Activated naive CD4-positive, alpha-beta T cell treated with anti-CD3 and anti-CD28 coated beads for 36 hours (primary cell): ENCODE results near the gene TUT1. TPM values are rescaled to one million over a fixed set of nuclear protein-coding genes. Genes with fewer than 3 reads are reported as not detected.
"Not testable (repeated sequence)": the region's sequence is repeated elsewhere in the genome, so short reads cannot be mapped to it uniquely, and the experiment has no call there.

Experiments
- CTCF ChIA-PET: fragments of 350-600 bp; sonication (Branson Sonifier 250); formaldehyde crosslinking; loops from one replicate; lab custom pipeline; 2021; ENCODE audit warnings: antibody characterized with exemption; lab: Charles Lee
- DNase-seq: peaks from one replicate; pipeline ENCODE4 v3.0.0-alpha.2; 2020
- H3K27ac Mint-ChIP-seq: one replicate; pipeline ENCODE4 v1.8.0; 2021; ENCODE audit warnings: mild to moderate bottlenecking, mixed read lengths
- H3K27me3 Mint-ChIP-seq: one replicate; pipeline ENCODE4 v1.8.0; 2021; ENCODE audit warnings: low read depth, mixed read lengths
- H3K36me3 Mint-ChIP-seq: one replicate; pipeline ENCODE4 v1.8.0; 2021; ENCODE audit warnings: low read depth, mixed read lengths
- H3K4me1 Mint-ChIP-seq: one replicate; pipeline ENCODE4 v1.8.0; 2021; ENCODE audit warnings: low read depth, mixed read lengths
- H3K4me3 Mint-ChIP-seq: one replicate; pipeline ENCODE4 v1.8.0; 2021; ENCODE audit warnings: mild to moderate bottlenecking, moderate library complexity, mixed read lengths
- H3K9me3 Mint-ChIP-seq: one replicate; pipeline ENCODE4 v1.8.0; 2021; ENCODE audit warnings: mixed read lengths
- intact Hi-C: fragments of 100-400 bp; cut with micrococcal nuclease; formaldehyde crosslinking; loops from one replicate; pipeline ENCODE4 v1.15.1; 2023
- total RNA-seq, 2 experiments: library from RNA; stranded (reverse); gene quantifications; one replicate each; pipeline ENCODE4 v1.2.3, GENCODE V29; 2021

Gene TUT1
- total RNA-seq, 2 experiments from 2014 or later = 38.2 to 42.0 TPM

- no peak for DNase-seq
Measured at GRCh38 chr11:62592146-62592815, 958 bp upstream of the TUT1 start.

GRCh38 chr11:62588966-62589637 lies 2.2 kb downstream of the TUT1 start:
- H3K36me3 Mint-ChIP-seq = peaks cover 32% of the 10 kb centered on the region
- CTCF ChIA-PET = interaction anchor here (0.5 to 1.0 kb wide), 4 partner anchors 24 to 637 kb away, joined by 3 to 5 read pairs (median 4); no protein-coding TSS in a partner anchor
- H3K9me3 Mint-ChIP-seq = no peaks in the 10 kb centered on the region
- intact Hi-C loops = no loop called here
- no peak overlapping the region for H3K27ac Mint-ChIP-seq
- DNase-seq = peak; percentile 32
- H3K27me3 Mint-ChIP-seq = no peaks in the 10 kb centered on the region
- H3K4me1 Mint-ChIP-seq = peaks cover 50% of the 10 kb centered on the region
- no peak overlapping the region for H3K4me3 Mint-ChIP-seq

More at GRCh38 chr11:62592146-62592815, 958 bp upstream of the TUT1 start:
- H3K27me3 Mint-ChIP-seq = no peaks in the 10 kb centered on the region
- no peaks in the 10 kb centered on the region for H3K9me3 Mint-ChIP-seq
- peaks cover 57% of the 10 kb centered on the region for H3K4me1 Mint-ChIP-seq
- peak overlapping the region; percentile 94 for H3K27ac Mint-ChIP-seq
- peaks cover 37% of the 10 kb centered on the region for H3K36me3 Mint-ChIP-seq
- intact Hi-C loops = no loop called here
- CTCF ChIA-PET = interaction anchor here (0.7 to 4.6 kb wide), 20 partner anchors 9 to 212 kb away, joined by 3 to 28 read pairs (median 5); partner anchors contain the start of genes C11orf98, CSKMT, EEF1G and EML3
- H3K4me3 Mint-ChIP-seq = peak overlapping the region; percentile 94

GRCh38 chr11:62585356-62585755 lies 6.0 kb downstream of the TUT1 start:
- intact Hi-C loops, H3K4me3 Mint-ChIP-seq, H3K27ac Mint-ChIP-seq, DNase-seq, H3K27me3 Mint-ChIP-seq, H3K9me3 Mint-ChIP-seq: not testable (repeated sequence)
- H3K4me1 Mint-ChIP-seq = peaks cover 25% of the 10 kb centered on the region
- peaks cover 23% of the 10 kb centered on the region for H3K36me3 Mint-ChIP-seq
- CTCF ChIA-PET = interaction anchor here (1.1 to 1.2 kb wide), 2 partner anchors 10 to 80 kb away, joined by 3 to 4 read pairs; partner anchors contain the start of genes C11orf98 and CSKMT

GRCh38 chr11:62581735-62582134 lies 9.6 kb downstream of the TUT1 start:
- H3K27ac Mint-ChIP-seq, intact Hi-C loops, H3K4me1 Mint-ChIP-seq: not testable (repeated sequence)

GRCh38 chr11:62580959-62581715 lies 10.2 kb downstream of the TUT1 start:
- H3K36me3 Mint-ChIP-seq = peaks cover 20% of the 10 kb centered on the region
- intact Hi-C loops = no loop called here
- H3K27ac Mint-ChIP-seq = peak overlapping the region; percentile 50
- H3K27me3 Mint-ChIP-seq = no peaks in the 10 kb centered on the region
- CTCF ChIA-PET = no interaction called here
- H3K4me3 Mint-ChIP-seq = no peak overlapping the region
- no peak for DNase-seq
- H3K9me3 Mint-ChIP-seq = no peaks in the 10 kb centered on the region
- H3K4me1 Mint-ChIP-seq = peaks cover 4% of the 10 kb centered on the region

More at GRCh38 chr11:62581735-62582134, 9.6 kb downstream of the TUT1 start:
- DNase-seq, H3K9me3 Mint-ChIP-seq, H3K27me3 Mint-ChIP-seq, CTCF ChIA-PET, H3K4me3 Mint-ChIP-seq: not testable (repeated sequence)
- peaks cover 20% of the 10 kb centered on the region for H3K36me3 Mint-ChIP-seq

- intact Hi-C loops = no loop called here
- H3K9me3 Mint-ChIP-seq = no peaks in the 10 kb centered on the region
- peaks cover 11% of the 10 kb centered on the region for H3K4me1 Mint-ChIP-seq
- CTCF ChIA-PET = interaction anchor here (1.8 kb wide), 1 partner anchor 37 kb away, joined by 7 read pairs; no protein-coding TSS in a partner anchor
- no peak overlapping the region for H3K27ac Mint-ChIP-seq
- no peaks in the 10 kb centered on the region for H3K27me3 Mint-ChIP-seq
- peaks cover 24% of the 10 kb centered on the region for H3K36me3 Mint-ChIP-seq
- no peak overlapping the region for H3K4me3 Mint-ChIP-seq
- DNase-seq = no peak
Measured at GRCh38 chr11:62579252-62579651, 12.1 kb downstream of the TUT1 start.

- Mint-ChIP-seq H3K36me3 (peaks cover 27% of the 10 kb centered on the region), H3K4me3 (no peak overlapping the region), H3K9me3 (no peaks in the 10 kb centered on the region), H3K4me1 (peaks cover 11% of the 10 kb centered on the region), H3K27ac (no peak overlapping the region), H3K27me3 (no peaks in the 10 kb centered on the region)
- intact Hi-C loops = no loop called here
- no peak for DNase-seq
- CTCF ChIA-PET = interaction anchor here (1.8 kb wide), 1 partner anchor 36 kb away, joined by 7 read pairs; no protein-coding TSS in a partner anchor
Measured at GRCh38 chr11:62578541-62578940, 12.8 kb downstream of the TUT1 start.

GRCh38 chr11:62577046-62577714 lies 14.1 kb downstream of the TUT1 start:
- no peak for DNase-seq
- intact Hi-C loops = no loop called here

GRCh38 chr11:62575837-62576236 lies 15.5 kb downstream of the TUT1 start:
- CTCF ChIA-PET = no interaction called here
- Mint-ChIP-seq H3K27ac (peak overlapping the region; percentile 62), H3K36me3 (peaks cover 50% of the 10 kb centered on the region), H3K4me3 (peak overlapping the region; percentile 95), H3K9me3 (no peaks in the 10 kb centered on the region), H3K27me3 (no peaks in the 10 kb centered on the region), H3K4me1 (peaks cover 30% of the 10 kb centered on the region)
- intact Hi-C loops = loop anchor here (2.0 kb wide), 1 partner anchor 71 kb away; the partner anchor contains the start of gene GANAB
- DNase-seq = no peak

More at GRCh38 chr11:62577046-62577714, 14.1 kb downstream of the TUT1 start:
- H3K27ac Mint-ChIP-seq = peak overlapping the region; percentile 6
- H3K36me3 Mint-ChIP-seq = peaks cover 39% of the 10 kb centered on the region
- peaks cover 20% of the 10 kb centered on the region for H3K4me1 Mint-ChIP-seq
- H3K4me3 Mint-ChIP-seq = no peak overlapping the region
- CTCF ChIA-PET = interaction anchor here (0.7 kb wide), 1 partner anchor 41 kb away, joined by 4 read pairs; no protein-coding TSS in a partner anchor
- no peaks in the 10 kb centered on the region for H3K9me3 Mint-ChIP-seq
- H3K27me3 Mint-ChIP-seq = no peaks in the 10 kb centered on the region

GRCh38 chr11:62575156-62575555 lies 16.2 kb downstream of the TUT1 start:
- peak overlapping the region; percentile 95 for H3K4me3 Mint-ChIP-seq
- CTCF ChIA-PET = interaction anchor here (0.9 to 2.0 kb wide), 5 partner anchors 10 to 180 kb away, joined by 4 to 11 read pairs (median 5); partner anchors contain the start of gene TUT1
- H3K27me3 Mint-ChIP-seq = no peaks in the 10 kb centered on the region
- H3K36me3 Mint-ChIP-seq = peaks cover 55% of the 10 kb centered on the region
- H3K9me3 Mint-ChIP-seq = no peaks in the 10 kb centered on the region
- intact Hi-C loops = loop anchor here (2.0 kb wide), 1 partner anchor 72 kb away; the partner anchor contains the start of gene GANAB
- peaks cover 36% of the 10 kb centered on the region for H3K4me1 Mint-ChIP-seq
- DNase-seq = no peak
- H3K27ac Mint-ChIP-seq = peak overlapping the region; percentile 97

GRCh38 chr11:62574363-62575071 lies 16.8 kb downstream of the TUT1 start:
- Mint-ChIP-seq H3K4me1 (peaks cover 42% of the 10 kb centered on the region), H3K4me3 (peak overlapping the region; percentile 95), H3K9me3 (no peaks in the 10 kb centered on the region), H3K27ac (peak overlapping the region; percentile 97), H3K36me3 (peaks cover 60% of the 10 kb centered on the region), H3K27me3 (no peaks in the 10 kb centered on the region)
- DNase-seq = peak; percentile 37
- CTCF ChIA-PET = interaction anchor here (0.9 to 2.7 kb wide), 8 partner anchors 10 to 180 kb away, joined by 4 to 11 read pairs (median 6); partner anchors contain the start of gene TUT1
- intact Hi-C loops = loop anchor here (1.0 to 5.0 kb wide), 7 partner anchors 17 to 268 kb away; partner anchors contain the start of genes GANAB, HNRNPUL2 and TUT1
